GM18526 (cell line): ENCODE results near the gene MAN1C1.

Source experiments
- POLR2A ChIP-seq: IDR thresholded peaks from 3 replicates; pipeline ENCODE4 v1.6.1; 2011; ENCODE audit not compliant: insufficient read length; ENCODE audit errors: extremely low read depth

The MAN1C1 gene

GRCh38 chr1:25767437-25767770 lies 150.8 kb downstream of the MAN1C1 start:
- no peak for TF ChIP-seq POLR2A

- TF ChIP-seq POLR2A, result no peak
These were observed 152.4 kb downstream of the MAN1C1 start for GRCh38 chr1:25768999-25769398.

GRCh38 chr1:25769625-25770383 lies 153.2 kb downstream of the MAN1C1 start:
- no peak for TF ChIP-seq POLR2A

- no peak for TF ChIP-seq POLR2A
These were observed 154.1 kb downstream of the MAN1C1 start for GRCh38 chr1:25770541-25771220.

GRCh38 chr1:25771221-25772114 lies 154.9 kb downstream of the MAN1C1 start:
- no peak for TF ChIP-seq POLR2A

- no peak for TF ChIP-seq POLR2A
These were observed 155.6 kb downstream of the MAN1C1 start for GRCh38 chr1:25772164-25772563.

- no peak for TF ChIP-seq POLR2A
These were observed 156.2 kb downstream of the MAN1C1 start for GRCh38 chr1:25772692-25773245.

GRCh38 chr1:25773441-25774125 lies 157.0 kb downstream of the MAN1C1 start:
- TF ChIP-seq POLR2A, result no peak

GRCh38 chr1:25774206-25774803 lies 157.7 kb downstream of the MAN1C1 start:
- no peak for TF ChIP-seq POLR2A

- no peak for TF ChIP-seq POLR2A
These were observed 158.6 kb downstream of the MAN1C1 start for GRCh38 chr1:25774921-25775771.

GRCh38 chr1:25779388-25779787 lies 162.8 kb downstream of the MAN1C1 start:
- no peak for TF ChIP-seq POLR2A

- TF ChIP-seq POLR2A, result no peak
These were observed 163.3 kb downstream of the MAN1C1 start for GRCh38 chr1:25779894-25780293.

- TF ChIP-seq POLR2A, result no peak
These were observed 163.9 kb downstream of the MAN1C1 start for GRCh38 chr1:25780318-25781129.

- no peak for TF ChIP-seq POLR2A
These were observed 164.5 kb downstream of the MAN1C1 start for GRCh38 chr1:25781130-25781433.
